IgD-negative memory B cell (primary cell): ENCODE data around the gene TMEM127. TPM values are rescaled to one million over a fixed set of nuclear protein-coding genes. Genes with fewer than 3 reads are reported as not detected.

Source experiments
- polyA plus RNA-seq: library from polyadenylated mRNA; unstranded; fragments of 300-500 nt; fragmentation: Illumina TruSeq; gene quantifications from one replicate; pipeline ENCODE4 v1.2.3, GENCODE V29; 2021

Gene TMEM127
- polyA plus RNA-seq, 1 donor from 2014 or later = 41.7 TPM

Other genes with a start within 250 kb of the TMEM127 start
- 8.6 TPM for gene GPAT2, start 231.1 kb downstream of the TMEM127 start, polyA plus RNA-seq
- gene ADRA2B, start 149.4 kb downstream of the TMEM127 start, polyA plus RNA-seq = not detected
- gene ASTL, start 127.5 kb downstream of the TMEM127 start, polyA plus RNA-seq = not detected
- gene DUSP2, start 120.6 kb downstream of the TMEM127 start, polyA plus RNA-seq = 55.6 TPM
- gene STARD7, start 57.2 kb downstream of the TMEM127 start, polyA plus RNA-seq = 193 TPM
- 83.5 TPM for gene CIAO1, start 228 bp upstream of the TMEM127 start, polyA plus RNA-seq
- gene SNRNP200, start 39.5 kb upstream of the TMEM127 start, polyA plus RNA-seq = 79.3 TPM
- 4.4 TPM for gene ITPRIPL1, start 59.3 kb upstream of the TMEM127 start, polyA plus RNA-seq
- gene NCAPH, start 69.8 kb upstream of the TMEM127 start, polyA plus RNA-seq = 1.5 TPM
- gene NEURL3, start 239.4 kb upstream of the TMEM127 start, polyA plus RNA-seq = not detected